Mucosa of rectum (tissue), 2 donors: Measurements from ENCODE around the gene OR1M1.
"Not testable (repeated sequence)": the region's sequence is repeated elsewhere in the genome, so short reads cannot be mapped to it uniquely, and the experiment has no call there.

ENCODE experiments used
- H3K27ac ChIP-seq, 2 donors: one replicate each; pipeline ENCODE4 v1.7.0; 2013; ENCODE audit warnings: inconsistent platforms in 2 of 2, low read depth in 2 of 2, low read length in 2 of 2
- H3K27me3 ChIP-seq, 2 donors: one replicate each; pipeline ENCODE4 v1.7.0; 2013; ENCODE audit warnings: low read length in 2 of 2; ENCODE audit not compliant: control insufficient read depth in 2 of 2, insufficient read depth in 2 of 2
- H3K36me3 ChIP-seq, 2 donors: one replicate each; pipeline ENCODE4 v1.7.0; 2013; ENCODE audit warnings: low read length in 2 of 2; ENCODE audit not compliant: control insufficient read depth in 2 of 2, insufficient read depth in 2 of 2
- H3K4me1 ChIP-seq, 2 donors: one replicate each; pipeline ENCODE4 v1.7.0; 2013; ENCODE audit warnings: low read length in 2 of 2, mild to moderate bottlenecking in 1 of 2; ENCODE audit not compliant: control insufficient read depth in 2 of 2, insufficient read depth in 2 of 2
- H3K4me3 ChIP-seq, 2 donors: one replicate each; pipeline ENCODE4 v1.7.0; 2013; ENCODE audit warnings: low read length in 2 of 2
- H3K9ac ChIP-seq, 2 donors: one replicate each; pipeline ENCODE4 v1.7.0; 2013; ENCODE audit warnings: low read length in 2 of 2, low read depth in 1 of 2, mild to moderate bottlenecking in 1 of 2
- H3K9me3 ChIP-seq, 2 donors: one replicate each; pipeline ENCODE4 v1.7.0; 2013; ENCODE audit warnings: low read length in 2 of 2; ENCODE audit not compliant: control insufficient read depth in 2 of 2
- donor health status: healthy.
- donor health status: Normal muscosa, but diverticular disease.

OR1M1 gene

GRCh38 chr19:9054207-9054606 lies 32.7 kb upstream of the OR1M1 start:
- no peaks in the 10 kb centered on the region for H3K27me3 ChIP-seq
- no peaks in the 10 kb centered on the region for H3K9me3 ChIP-seq
- no peak overlapping the region for H3K9ac ChIP-seq
- H3K36me3 ChIP-seq: no peaks in the 10 kb centered on the region
- no peaks in the 10 kb centered on the region for H3K4me1 ChIP-seq
- no peak overlapping the region for H3K27ac ChIP-seq
- no peak overlapping the region for H3K4me3 ChIP-seq

- Histone ChIP-seq H3K4me1 (no peaks in the 10 kb centered on the region), H3K27ac (no peak overlapping the region), H3K27me3 (no peaks in the 10 kb centered on the region), H3K9me3 (no peaks in the 10 kb centered on the region), H3K36me3 (no peaks in the 10 kb centered on the region), H3K9ac (no peak overlapping the region), H3K4me3 (no peak overlapping the region)
Observed at GRCh38 chr19:9054765-9055164, 32.1 kb upstream of the OR1M1 start.

DNA sequence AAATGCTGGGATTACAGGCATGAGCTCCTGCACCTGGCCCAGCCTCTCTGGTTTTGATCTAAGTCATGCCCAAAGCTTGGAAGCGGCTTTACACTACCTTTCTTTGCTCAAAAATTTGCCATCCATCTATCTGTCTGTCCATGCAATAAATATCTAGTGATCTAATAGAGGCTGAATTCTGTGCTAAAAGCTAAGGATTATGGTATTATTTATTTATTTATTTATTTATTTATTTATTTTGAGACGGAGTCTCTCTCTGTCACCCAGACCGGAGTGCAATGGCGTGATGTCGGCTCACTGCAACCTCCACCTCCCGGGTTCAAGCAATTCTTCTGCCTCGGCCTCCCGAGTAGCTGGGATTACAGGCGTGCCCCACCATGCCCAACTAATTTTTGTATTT lies 30.7 kb upstream of the OR1M1 start:
- not testable (repeated sequence) for H3K27me3 ChIP-seq, H3K4me1 ChIP-seq, H3K9ac ChIP-seq, H3K9me3 ChIP-seq, H3K36me3 ChIP-seq, H3K4me3 ChIP-seq, H3K27ac ChIP-seq

GRCh38 chr19:9057505-9058258 lies 29.2 kb upstream of the OR1M1 start:
- H3K4me1 ChIP-seq: no peaks in the 10 kb centered on the region

GRCh38 chr19:9058905-9059667 lies 27.8 kb upstream of the OR1M1 start:
- no peak overlapping the region for H3K4me3 ChIP-seq
- H3K27me3 ChIP-seq: no peaks in the 10 kb centered on the region
- no peaks in the 10 kb centered on the region for H3K36me3 ChIP-seq
- no peak overlapping the region for H3K9ac ChIP-seq
- no peak overlapping the region for H3K27ac ChIP-seq
- no peaks in the 10 kb centered on the region for H3K4me1 ChIP-seq
- H3K9me3 ChIP-seq: no peaks in the 10 kb centered on the region

More at GRCh38 chr19:9057505-9058258, 29.2 kb upstream of the OR1M1 start:
- Histone ChIP-seq H3K9me3 (no peaks in the 10 kb centered on the region), H3K4me3 (no peak overlapping the region), H3K27me3 (no peaks in the 10 kb centered on the region), H3K27ac (no peak overlapping the region), H3K9ac (no peak overlapping the region), H3K36me3 (no peaks in the 10 kb centered on the region)

- Histone ChIP-seq H3K9ac (no peak overlapping the region), H3K27ac (no peak overlapping the region), H3K27me3 (no peaks in the 10 kb centered on the region), H3K4me3 (no peak overlapping the region), H3K9me3 (no peaks in the 10 kb centered on the region), H3K36me3 (no peaks in the 10 kb centered on the region), H3K4me1 (no peaks in the 10 kb centered on the region)
Observed at GRCh38 chr19:9060564-9061340, 26.1 kb upstream of the OR1M1 start.

- no peak overlapping the region for H3K4me3 ChIP-seq
Observed at GRCh38 chr19:9061879-9062278, 25.0 kb upstream of the OR1M1 start.

GRCh38 chr19:9065457-9066014 lies 21.3 kb upstream of the OR1M1 start:
- Histone ChIP-seq H3K4me1 (no peaks in the 10 kb centered on the region), H3K9me3 (no peaks in the 10 kb centered on the region), H3K36me3 (no peaks in the 10 kb centered on the region), H3K27ac (no peak overlapping the region), H3K9ac (no peak overlapping the region), H3K4me3 (no peak overlapping the region), H3K27me3 (no peaks in the 10 kb centered on the region)

More at GRCh38 chr19:9061879-9062278, 25.0 kb upstream of the OR1M1 start:
- H3K27ac ChIP-seq: no peak overlapping the region
- H3K9ac ChIP-seq: no peak overlapping the region
- H3K36me3 ChIP-seq: no peaks in the 10 kb centered on the region
- no peaks in the 10 kb centered on the region for H3K9me3 ChIP-seq
- H3K4me1 ChIP-seq: no peaks in the 10 kb centered on the region
- H3K27me3 ChIP-seq: no peaks in the 10 kb centered on the region

GRCh38 chr19:9070066-9070465 lies 16.8 kb upstream of the OR1M1 start:
- H3K27ac ChIP-seq: no peak overlapping the region
- H3K36me3 ChIP-seq: no peaks in the 10 kb centered on the region
- H3K9ac ChIP-seq: no peak overlapping the region
- H3K4me3 ChIP-seq: no peak overlapping the region
- H3K27me3 ChIP-seq: no peaks in the 10 kb centered on the region
- H3K4me1 ChIP-seq: no peaks in the 10 kb centered on the region
- no peaks in the 10 kb centered on the region for H3K9me3 ChIP-seq

- not testable (repeated sequence) for H3K36me3 ChIP-seq, H3K4me3 ChIP-seq, H3K4me1 ChIP-seq, H3K9me3 ChIP-seq, H3K27me3 ChIP-seq, H3K9ac ChIP-seq, H3K27ac ChIP-seq
Observed at GRCh38 chr19:9071720-9072119, 15.1 kb upstream of the OR1M1 start.
